GDM1 (cell line): ENCODE data around the gene TRAP1.
A peak's percentile ranks its signal among the peaks of the same experiment; 100 is the strongest.

Experiments
- DNase-seq: peaks from one replicate; lab custom pipeline; 2025; lab: John Stamatoyannopoulos, UW

The TRAP1 gene

GRCh38 chr16:3713587-3714242 is 3.6 kb downstream of the TRAP1 start:
- DNase-seq = no peak

GRCh38 chr16:3712861-3713372 is 4.4 kb downstream of the TRAP1 start:
- DNase-seq = no peak

- no peak for DNase-seq
Measured at GRCh38 chr16:3706253-3707012, 10.9 kb downstream of the TRAP1 start.

GRCh38 chr16:3702082-3702481 is 15.2 kb downstream of the TRAP1 start:
- DNase-seq = no peak

- no peak for DNase-seq
Measured at GRCh38 chr16:3701531-3701930, 15.8 kb downstream of the TRAP1 start.

- DNase-seq = peak; percentile 77
Measured at GRCh38 chr16:3698941-3699340, 18.4 kb downstream of the TRAP1 start.

GRCh38 chr16:3696425-3697218 is 20.7 kb downstream of the TRAP1 start:
- DNase-seq = no peak

- no peak for DNase-seq
Measured at GRCh38 chr16:3695610-3696369, 21.5 kb downstream of the TRAP1 start.

GRCh38 chr16:3694051-3694450 is 23.3 kb downstream of the TRAP1 start:
- DNase-seq = no peak

GRCh38 chr16:3691761-3692160 is 25.6 kb downstream of the TRAP1 start:
- no peak for DNase-seq

GRCh38 chr16:3690980-3691720 is 26.2 kb downstream of the TRAP1 start:
- DNase-seq = no peak

- DNase-seq = peak; percentile 57
Measured at GRCh38 chr16:3690470-3690928, 26.8 kb downstream of the TRAP1 start.

GRCh38 chr16:3689731-3690130 is 27.6 kb downstream of the TRAP1 start:
- no peak for DNase-seq

- no peak for DNase-seq
Measured at GRCh38 chr16:3687792-3688191, 29.5 kb downstream of the TRAP1 start.

GRCh38 chr16:3687021-3687420 is 30.3 kb downstream of the TRAP1 start:
- no peak for DNase-seq

- DNase-seq = no peak
Measured at GRCh38 chr16:3681206-3681605, 36.1 kb downstream of the TRAP1 start.

- DNase-seq = no peak
Measured at GRCh38 chr16:3677994-3678393, 39.3 kb downstream of the TRAP1 start.

- no peak for DNase-seq
Measured at GRCh38 chr16:3675601-3676130, 41.7 kb downstream of the TRAP1 start.

- DNase-seq = no peak
Measured at GRCh38 chr16:3674513-3675295, 42.6 kb downstream of the TRAP1 start.
